GM23338 (cell line): ENCODE results near the gene ASCL1. TPM values are rescaled to one million over a fixed set of nuclear protein-coding genes. Genes with fewer than 3 reads are reported as not detected.

Experiments used
- ATAC-seq: fragments of 200-7000 bp; cut with Tn5 transposase; 3 replicates; pipeline ENCODE4 v1.9.1; 2020
- DNase-seq: peaks from one replicate; pipeline ENCODE4 v3.0.0-alpha.2; 2015; ENCODE audit warnings: low spot score
- H2AFZ ChIP-seq: fragments of 200-600 bp; sonication (generic); 2 replicates; pipeline ENCODE4 v1.8.0; 2016; ENCODE audit warnings: antibody characterized with exemption, mild to moderate bottlenecking, moderate library complexity
- H3F3A ChIP-seq: fragments of 200-600 bp; sonication (generic); replicated peaks from 2 replicates; pipeline ENCODE4 v1.8.0; 2017; ENCODE audit warnings: antibody characterized with exemption, mixed run types, low read depth
- H3K27ac ChIP-seq: fragments of 200-600 bp; sonication (generic); 2 replicates; pipeline ENCODE4 v1.6.1; 2016; ENCODE audit warnings: low read depth
- H3K27me3 ChIP-seq: fragments of 200-600 bp; sonication (generic); 2 replicates; pipeline ENCODE4 v1.8.0; 2016; ENCODE audit warnings: mild to moderate bottlenecking, mixed run types, moderate library complexity; ENCODE audit not compliant: insufficient read depth
- H3K36me3 ChIP-seq: fragments of 200-600 bp; sonication (generic); 2 replicates; pipeline ENCODE4 v1.8.0; 2016; ENCODE audit warnings: mild to moderate bottlenecking; ENCODE audit not compliant: insufficient read depth
- H3K4me1 ChIP-seq: fragments of 200-600 bp; sonication (generic); 2 replicates; pipeline ENCODE4 v1.8.0; 2016; ENCODE audit warnings: mild to moderate bottlenecking, moderate library complexity; ENCODE audit not compliant: insufficient read depth
- H3K4me2 ChIP-seq: fragments of 200-600 bp; sonication (generic); 2 replicates; pipeline ENCODE4 v1.7.1; 2017; ENCODE audit warnings: mixed run types
- H3K4me3 ChIP-seq: fragments of 200-600 bp; sonication (generic); 2 replicates; pipeline ENCODE4 v1.6.1; 2016; ENCODE audit warnings: mixed run types
- H3K79me2 ChIP-seq: fragments of 200-600 bp; sonication (generic); replicated peaks from 2 replicates; pipeline ENCODE4 v1.8.0; 2017; ENCODE audit warnings: mild to moderate bottlenecking; ENCODE audit not compliant: insufficient read depth
- H3K9me2 ChIP-seq: fragments of 200-600 bp; sonication (generic); 2 replicates; pipeline ENCODE4 v1.8.0; 2017; ENCODE audit not compliant: insufficient read depth
- H4K20me1 ChIP-seq: fragments of 200-600 bp; sonication (generic); replicated peaks from 2 replicates; pipeline ENCODE4 v1.8.0; 2017; ENCODE audit warnings: mild to moderate bottlenecking; ENCODE audit not compliant: insufficient read depth
- H3K27ac Mint-ChIP-seq: 2 replicates; pipeline ENCODE4 v1.8.0; 2020; ENCODE audit warnings: inconsistent platforms, mild to moderate bottlenecking, moderate library complexity, mixed read lengths
- H3K27me3 Mint-ChIP-seq: 3 replicates; pipeline ENCODE4 v1.8.0; 2022; ENCODE audit warnings: low read depth, mild to moderate bottlenecking, moderate library complexity, mixed read lengths, inconsistent platforms; ENCODE audit not compliant: insufficient read depth, poor library complexity
- H3K36me3 Mint-ChIP-seq: 3 replicates; pipeline ENCODE4 v1.8.0; 2021; ENCODE audit warnings: low read depth, mild to moderate bottlenecking, inconsistent platforms, moderate library complexity, mixed read lengths
- H3K4me1 Mint-ChIP-seq: 3 replicates; pipeline ENCODE4 v1.8.0; 2020; ENCODE audit warnings: mild to moderate bottlenecking, inconsistent platforms, mixed read lengths
- H3K4me3 Mint-ChIP-seq: 3 replicates; pipeline ENCODE4 v1.8.0; 2021; ENCODE audit warnings: moderate library complexity, mild to moderate bottlenecking, inconsistent platforms, mixed read lengths
- H3K9me3 Mint-ChIP-seq: 3 replicates; pipeline ENCODE4 v1.8.0; 2020; ENCODE audit warnings: moderate library complexity, mild to moderate bottlenecking, inconsistent platforms, mixed read lengths
- CREB1 ChIP-seq: fragments of 250-450 bp; sonication (Bioruptor Pico); IDR thresholded peaks from 2 replicates; pipeline ENCODE4 v1.5.0; 2020; ENCODE audit warnings: low read depth, mild to moderate bottlenecking, moderate library complexity
- EZH2 ChIP-seq: fragments of 200-600 bp; sonication (generic); IDR thresholded peaks from one replicate; pipeline ENCODE4 v1.8.0; 2017; ENCODE audit warnings: antibody characterized with exemption, mild to moderate bottlenecking, low read depth; ENCODE audit not compliant: unreplicated experiment
- EZH2phosphoT487 ChIP-seq: fragments of 200-600 bp; sonication (generic); IDR thresholded peaks from one replicate; pipeline ENCODE4 v1.8.1; 2018; ENCODE audit warnings: antibody characterized with exemption; ENCODE audit not compliant: unreplicated experiment
- JUNB ChIP-seq: IDR thresholded peaks from one replicate; pipeline ENCODE4 v1.6.1; 2016; ENCODE audit warnings: antibody characterized with exemption; ENCODE audit not compliant: unreplicated experiment
- NANOG ChIP-seq: IDR thresholded peaks from 2 replicates; pipeline ENCODE4 v1.6.1; 2016; ENCODE audit warnings: antibody characterized with exemption, borderline replicate concordance
- POLR2AphosphoS5 ChIP-seq: IDR thresholded peaks from 2 replicates; pipeline ENCODE4 v1.6.1; 2016; ENCODE audit warnings: antibody characterized with exemption, low read depth
- STAT1 ChIP-seq: IDR thresholded peaks from one replicate; pipeline ENCODE4 v1.6.1; 2016; ENCODE audit warnings: antibody characterized with exemption; ENCODE audit not compliant: unreplicated experiment
- ZNF114 ChIP-seq: fragments of 250-450 bp; sonication (Bioruptor Pico); IDR thresholded peaks from 2 replicates; pipeline ENCODE4 v1.5.0; 2020; ENCODE audit warnings: mild to moderate bottlenecking, moderate library complexity
- ZNF331 ChIP-seq: fragments of 250-450 bp; sonication (Bioruptor Pico); IDR thresholded peaks from 2 replicates; pipeline ENCODE4 v1.5.0; 2020; ENCODE audit warnings: low read depth, mild to moderate bottlenecking, moderate library complexity
- polyA plus RNA-seq: library from polyadenylated mRNA; unstranded; fragments of >200 nt; fragmentation: Nextera tagmentation; extraction: Ambion mirVana; gene quantifications from 2 replicates; pipeline ENCODE4 v1.2.1, GENCODE V29; 2016
- total RNA-seq: library from RNA; depleted of rRNA; stranded (reverse); fragments of >200 nt; shearing (Covaris generic); gene quantifications from 2 replicates; pipeline ENCODE4 v1.2.3, GENCODE V29; 2014
- TF ChIP-seq, protein P1 (sequence below): IDR thresholded peaks from one replicate; pipeline ENCODE4 v1.6.1; 2018; ENCODE audit warnings: antibody characterized with exemption; ENCODE audit not compliant: unreplicated experiment
- TF ChIP-seq, protein P2 (sequence below): fragments of 250-450 bp; sonication (Bioruptor Pico); IDR thresholded peaks from 2 replicates; pipeline ENCODE4 v1.5.0; 2020; ENCODE audit warnings: mild to moderate bottlenecking, moderate library complexity
- TF ChIP-seq, protein P3 (sequence below), 2 experiments: fragments of 200-600 bp in 1 of 2; sonication (generic) in 1 of 2; conservative IDR thresholded peaks; 2 replicates each; pipeline versions ENCODE4 v1.5.1 to v1.6.1; 2016 to 2017; ENCODE audit warnings: antibody characterized with exemption in 2 of 2, low read depth in 2 of 2, mild to moderate bottlenecking in 2 of 2, moderate library complexity in 1 of 2
- TF ChIP-seq, protein P4 (sequence below): IDR thresholded peaks from 2 replicates; pipeline ENCODE4 v1.6.1; 2016; ENCODE audit warnings: antibody characterized with exemption

Gene ASCL1
- total and polyA plus RNA-seq, 2 experiments from 2014 or later: 0.37 TPM; not detected in 1

GRCh38 chr12:102910792-102911191 is 46.7 kb upstream of the ASCL1 start:
- H3K4me1 Mint-ChIP-seq: peaks cover 7% of the 10 kb centered on the region
- DNase-seq (no peak), ATAC-seq (no peak)
- TF ChIP-seq NANOG (no peak), CREB1 (no peak), ZNF114 (CRISPR knock-in tag) (no peak), STAT1 (no peak), ZNF331 (CRISPR knock-in tag) (no peak), EZH2 (no peak), POLR2AphosphoS5 (no peak), EZH2phosphoT487 (no peak), JUNB (no peak)
- TF ChIP-seq, protein P1, sequence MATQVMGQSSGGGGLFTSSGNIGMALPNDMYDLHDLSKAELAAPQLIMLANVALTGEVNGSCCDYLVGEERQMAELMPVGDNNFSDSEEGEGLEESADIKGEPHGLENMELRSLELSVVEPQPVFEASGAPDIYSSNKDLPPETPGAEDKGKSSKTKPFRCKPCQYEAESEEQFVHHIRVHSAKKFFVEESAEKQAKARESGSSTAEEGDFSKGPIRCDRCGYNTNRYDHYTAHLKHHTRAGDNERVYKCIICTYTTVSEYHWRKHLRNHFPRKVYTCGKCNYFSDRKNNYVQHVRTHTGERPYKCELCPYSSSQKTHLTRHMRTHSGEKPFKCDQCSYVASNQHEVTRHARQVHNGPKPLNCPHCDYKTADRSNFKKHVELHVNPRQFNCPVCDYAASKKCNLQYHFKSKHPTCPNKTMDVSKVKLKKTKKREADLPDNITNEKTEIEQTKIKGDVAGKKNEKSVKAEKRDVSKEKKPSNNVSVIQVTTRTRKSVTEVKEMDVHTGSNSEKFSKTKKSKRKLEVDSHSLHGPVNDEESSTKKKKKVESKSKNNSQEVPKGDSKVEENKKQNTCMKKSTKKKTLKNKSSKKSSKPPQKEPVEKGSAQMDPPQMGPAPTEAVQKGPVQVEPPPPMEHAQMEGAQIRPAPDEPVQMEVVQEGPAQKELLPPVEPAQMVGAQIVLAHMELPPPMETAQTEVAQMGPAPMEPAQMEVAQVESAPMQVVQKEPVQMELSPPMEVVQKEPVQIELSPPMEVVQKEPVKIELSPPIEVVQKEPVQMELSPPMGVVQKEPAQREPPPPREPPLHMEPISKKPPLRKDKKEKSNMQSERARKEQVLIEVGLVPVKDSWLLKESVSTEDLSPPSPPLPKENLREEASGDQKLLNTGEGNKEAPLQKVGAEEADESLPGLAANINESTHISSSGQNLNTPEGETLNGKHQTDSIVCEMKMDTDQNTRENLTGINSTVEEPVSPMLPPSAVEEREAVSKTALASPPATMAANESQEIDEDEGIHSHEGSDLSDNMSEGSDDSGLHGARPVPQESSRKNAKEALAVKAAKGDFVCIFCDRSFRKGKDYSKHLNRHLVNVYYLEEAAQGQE: no peak
- TF ChIP-seq, protein P2, sequence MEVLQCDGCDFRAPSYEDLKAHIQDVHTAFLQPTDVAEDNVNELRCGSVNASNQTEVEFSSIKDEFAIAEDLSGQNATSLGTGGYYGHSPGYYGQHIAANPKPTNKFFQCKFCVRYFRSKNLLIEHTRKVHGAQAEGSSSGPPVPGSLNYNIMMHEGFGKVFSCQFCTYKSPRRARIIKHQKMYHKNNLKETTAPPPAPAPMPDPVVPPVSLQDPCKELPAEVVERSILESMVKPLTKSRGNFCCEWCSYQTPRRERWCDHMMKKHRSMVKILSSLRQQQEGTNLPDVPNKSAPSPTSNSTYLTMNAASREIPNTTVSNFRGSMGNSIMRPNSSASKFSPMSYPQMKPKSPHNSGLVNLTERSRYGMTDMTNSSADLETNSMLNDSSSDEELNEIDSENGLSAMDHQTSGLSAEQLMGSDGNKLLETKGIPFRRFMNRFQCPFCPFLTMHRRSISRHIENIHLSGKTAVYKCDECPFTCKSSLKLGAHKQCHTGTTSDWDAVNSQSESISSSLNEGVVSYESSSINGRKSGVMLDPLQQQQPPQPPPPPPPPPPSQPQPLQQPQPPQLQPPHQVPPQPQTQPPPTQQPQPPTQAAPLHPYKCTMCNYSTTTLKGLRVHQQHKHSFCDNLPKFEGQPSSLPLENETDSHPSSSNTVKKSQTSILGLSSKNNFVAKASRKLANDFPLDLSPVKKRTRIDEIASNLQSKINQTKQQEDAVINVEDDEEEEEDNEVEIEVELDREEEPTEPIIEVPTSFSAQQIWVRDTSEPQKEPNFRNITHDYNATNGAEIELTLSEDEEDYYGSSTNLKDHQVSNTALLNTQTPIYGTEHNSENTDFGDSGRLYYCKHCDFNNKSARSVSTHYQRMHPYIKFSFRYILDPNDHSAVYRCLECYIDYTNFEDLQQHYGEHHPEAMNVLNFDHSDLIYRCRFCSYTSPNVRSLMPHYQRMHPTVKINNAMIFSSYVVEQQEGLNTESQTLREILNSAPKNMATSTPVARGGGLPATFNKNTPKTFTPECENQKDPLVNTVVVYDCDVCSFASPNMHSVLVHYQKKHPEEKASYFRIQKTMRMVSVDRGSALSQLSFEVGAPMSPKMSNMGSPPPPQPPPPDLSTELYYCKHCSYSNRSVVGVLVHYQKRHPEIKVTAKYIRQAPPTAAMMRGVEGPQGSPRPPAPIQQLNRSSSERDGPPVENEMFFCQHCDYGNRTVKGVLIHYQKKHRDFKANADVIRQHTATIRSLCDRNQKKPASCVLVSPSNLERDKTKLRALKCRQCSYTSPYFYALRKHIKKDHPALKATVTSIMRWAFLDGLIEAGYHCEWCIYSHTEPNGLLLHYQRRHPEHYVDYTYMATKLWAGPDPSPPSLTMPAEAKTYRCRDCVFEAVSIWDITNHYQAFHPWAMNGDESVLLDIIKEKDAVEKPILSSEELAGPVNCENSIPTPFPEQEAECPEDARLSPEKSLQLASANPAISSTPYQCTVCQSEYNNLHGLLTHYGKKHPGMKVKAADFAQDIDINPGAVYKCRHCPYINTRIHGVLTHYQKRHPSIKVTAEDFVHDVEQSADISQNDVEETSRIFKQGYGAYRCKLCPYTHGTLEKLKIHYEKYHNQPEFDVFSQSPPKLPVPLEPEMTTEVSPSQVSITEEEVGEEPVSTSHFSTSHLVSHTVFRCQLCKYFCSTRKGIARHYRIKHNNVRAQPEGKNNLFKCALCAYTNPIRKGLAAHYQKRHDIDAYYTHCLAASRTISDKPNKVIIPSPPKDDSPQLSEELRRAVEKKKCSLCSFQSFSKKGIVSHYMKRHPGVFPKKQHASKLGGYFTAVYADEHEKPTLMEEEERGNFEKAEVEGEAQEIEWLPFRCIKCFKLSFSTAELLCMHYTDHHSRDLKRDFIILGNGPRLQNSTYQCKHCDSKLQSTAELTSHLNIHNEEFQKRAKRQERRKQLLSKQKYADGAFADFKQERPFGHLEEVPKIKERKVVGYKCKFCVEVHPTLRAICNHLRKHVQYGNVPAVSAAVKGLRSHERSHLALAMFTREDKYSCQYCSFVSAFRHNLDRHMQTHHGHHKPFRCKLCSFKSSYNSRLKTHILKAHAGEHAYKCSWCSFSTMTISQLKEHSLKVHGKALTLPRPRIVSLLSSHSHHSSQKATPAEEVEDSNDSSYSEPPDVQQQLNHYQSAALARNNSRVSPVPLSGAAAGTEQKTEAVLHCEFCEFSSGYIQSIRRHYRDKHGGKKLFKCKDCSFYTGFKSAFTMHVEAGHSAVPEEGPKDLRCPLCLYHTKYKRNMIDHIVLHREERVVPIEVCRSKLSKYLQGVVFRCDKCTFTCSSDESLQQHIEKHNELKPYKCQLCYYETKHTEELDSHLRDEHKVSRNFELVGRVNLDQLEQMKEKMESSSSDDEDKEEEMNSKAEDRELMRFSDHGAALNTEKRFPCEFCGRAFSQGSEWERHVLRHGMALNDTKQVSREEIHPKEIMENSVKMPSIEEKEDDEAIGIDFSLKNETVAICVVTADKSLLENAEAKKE (CRISPR knock-in tag): no peak
- TF ChIP-seq, protein P3, sequence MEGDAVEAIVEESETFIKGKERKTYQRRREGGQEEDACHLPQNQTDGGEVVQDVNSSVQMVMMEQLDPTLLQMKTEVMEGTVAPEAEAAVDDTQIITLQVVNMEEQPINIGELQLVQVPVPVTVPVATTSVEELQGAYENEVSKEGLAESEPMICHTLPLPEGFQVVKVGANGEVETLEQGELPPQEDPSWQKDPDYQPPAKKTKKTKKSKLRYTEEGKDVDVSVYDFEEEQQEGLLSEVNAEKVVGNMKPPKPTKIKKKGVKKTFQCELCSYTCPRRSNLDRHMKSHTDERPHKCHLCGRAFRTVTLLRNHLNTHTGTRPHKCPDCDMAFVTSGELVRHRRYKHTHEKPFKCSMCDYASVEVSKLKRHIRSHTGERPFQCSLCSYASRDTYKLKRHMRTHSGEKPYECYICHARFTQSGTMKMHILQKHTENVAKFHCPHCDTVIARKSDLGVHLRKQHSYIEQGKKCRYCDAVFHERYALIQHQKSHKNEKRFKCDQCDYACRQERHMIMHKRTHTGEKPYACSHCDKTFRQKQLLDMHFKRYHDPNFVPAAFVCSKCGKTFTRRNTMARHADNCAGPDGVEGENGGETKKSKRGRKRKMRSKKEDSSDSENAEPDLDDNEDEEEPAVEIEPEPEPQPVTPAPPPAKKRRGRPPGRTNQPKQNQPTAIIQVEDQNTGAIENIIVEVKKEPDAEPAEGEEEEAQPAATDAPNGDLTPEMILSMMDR (conservative IDR thresholded peaks at IDR 0.05; ENCODE audit: low read depth in 2 of 2): no peak
- TF ChIP-seq, protein P4, sequence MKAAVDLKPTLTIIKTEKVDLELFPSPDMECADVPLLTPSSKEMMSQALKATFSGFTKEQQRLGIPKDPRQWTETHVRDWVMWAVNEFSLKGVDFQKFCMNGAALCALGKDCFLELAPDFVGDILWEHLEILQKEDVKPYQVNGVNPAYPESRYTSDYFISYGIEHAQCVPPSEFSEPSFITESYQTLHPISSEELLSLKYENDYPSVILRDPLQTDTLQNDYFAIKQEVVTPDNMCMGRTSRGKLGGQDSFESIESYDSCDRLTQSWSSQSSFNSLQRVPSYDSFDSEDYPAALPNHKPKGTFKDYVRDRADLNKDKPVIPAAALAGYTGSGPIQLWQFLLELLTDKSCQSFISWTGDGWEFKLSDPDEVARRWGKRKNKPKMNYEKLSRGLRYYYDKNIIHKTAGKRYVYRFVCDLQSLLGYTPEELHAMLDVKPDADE: no peak
- Histone ChIP-seq H3K4me3 (no peak overlapping the region), H3K27ac (no peak overlapping the region), H3K36me3 (no peaks in the 10 kb centered on the region), H3K9me2 (no peaks in the 10 kb centered on the region; the same call in 1 of the 2 replicates), H3K4me1 (no peaks in the 10 kb centered on the region), H3K79me2 (no peaks in the 10 kb centered on the region), H3F3A (no peaks in the 10 kb centered on the region), H2AFZ (no peak overlapping the region), H3K4me2 (no peak overlapping the region), H3K27me3 (no peaks in the 10 kb centered on the region), H4K20me1 (no peaks in the 10 kb centered on the region)
- no peak overlapping the region for H3K27ac Mint-ChIP-seq
- no peak overlapping the region for H3K4me3 Mint-ChIP-seq
- H3K27me3 Mint-ChIP-seq: no peaks in the 10 kb centered on the region
- no peaks in the 10 kb centered on the region for H3K36me3 Mint-ChIP-seq
- no peaks in the 10 kb centered on the region for H3K9me3 Mint-ChIP-seq
